ENCODE data around the gene ABO. TPM values are rescaled to one million over a fixed set of nuclear protein-coding genes. Genes with fewer than 3 reads are reported as not detected.

Gene ABO
- total and polyA plus RNA-seq, 9 of the 15 experiments (the other 6 are each of a cell fraction or from before 2014, with no cell fraction given): 5.0 to 21.9 (median 11.9) TPM

- TF ChIP-seq MBD1 (CRISPR knock-in tag; IDR thresholded peaks at IDR 0.05) (no peak), DLX4 (CRISPR knock-in tag; IDR thresholded peaks at IDR 0.05) (no peak), ZNF639 (CRISPR knock-in tag; conservative IDR thresholded peaks at IDR 0.05 in 1 of 2, IDR thresholded peaks at IDR 0.05 in 1 of 2) (peak in 1 of 2 experiments; percentile 69; a peak in 1 of 4 replicates), THRB (CRISPR knock-in tag; conservative IDR thresholded peaks at IDR 0.05) (no peak), MYC (IDR thresholded peaks at IDR 0.05; ENCODE audit: low read depth, low read length) (peak; percentile 31; the same call in 1 of the 2 replicates), MYC (CRISPR knock-in tag; IDR thresholded peaks at IDR 0.05; ENCODE audit: borderline replicate concordance, low read depth) (no peak), ESRRB (CRISPR knock-in tag; IDR thresholded peaks at IDR 0.05; ENCODE audit: borderline replicate concordance) (no peak), ZNF184 (CRISPR knock-in tag; IDR thresholded peaks at IDR 0.05) (no peak), CC2D1A (IDR thresholded peaks at IDR 0.05) (no peak), FOXK1 (CRISPR knock-in tag; IDR thresholded peaks at IDR 0.05; ENCODE audit: borderline replicate concordance) (no peak), FUS (optimal IDR thresholded peaks at IDR 0.05; ENCODE audit: low read depth, low read length) (no peak), ZNF551 (CRISPR knock-in tag; IDR thresholded peaks at IDR 0.05) (no peak), HOXB6 (CRISPR knock-in tag; IDR thresholded peaks at IDR 0.05; ENCODE audit: borderline replicate concordance) (no peak), STAT5A (IDR thresholded peaks at IDR 0.05; ENCODE audit: borderline replicate concordance, low read length) (no peak), ZFPM2 (CRISPR knock-in tag; IDR thresholded peaks at IDR 0.05) (no peak), TSHZ1 (CRISPR knock-in tag; IDR thresholded peaks at IDR 0.05) (no peak), SIRT6 (IDR thresholded peaks at IDR 0.05; ENCODE audit: low read depth, low read length) (no peak), ZC3H11A (IDR thresholded peaks at IDR 0.05; ENCODE audit: low read depth, low read length) (no peak)
Observed at GRCh38 chr9:133275105-133276000, at the start of gene ABO (continued).

Data from K562 (cell line).